Activated naive CD4-positive, alpha-beta T cell treated with anti-CD3 and anti-CD28 coated beads for 36 hours (primary cell): ENCODE measurements around the gene SH3PXD2B. TPM values are rescaled to one million over a fixed set of nuclear protein-coding genes. Genes with fewer than 3 reads are reported as not detected.
"Not testable (repeated sequence)": the region's sequence is repeated elsewhere in the genome, so short reads cannot be mapped to it uniquely, and the experiment has no call there.

ENCODE experiments used
- CTCF ChIA-PET: fragments of 350-600 bp; sonication (Branson Sonifier 250); formaldehyde crosslinking; loops from one replicate; lab custom pipeline; 2021; ENCODE audit warnings: antibody characterized with exemption; lab: Charles Lee
- DNase-seq: peaks from one replicate; pipeline ENCODE4 v3.0.0-alpha.2; 2020
- H3K27ac Mint-ChIP-seq: one replicate; pipeline ENCODE4 v1.8.0; 2021; ENCODE audit warnings: mild to moderate bottlenecking, mixed read lengths
- H3K27me3 Mint-ChIP-seq: one replicate; pipeline ENCODE4 v1.8.0; 2021; ENCODE audit warnings: low read depth, mixed read lengths
- H3K36me3 Mint-ChIP-seq: one replicate; pipeline ENCODE4 v1.8.0; 2021; ENCODE audit warnings: low read depth, mixed read lengths
- H3K4me1 Mint-ChIP-seq: one replicate; pipeline ENCODE4 v1.8.0; 2021; ENCODE audit warnings: low read depth, mixed read lengths
- H3K4me3 Mint-ChIP-seq: one replicate; pipeline ENCODE4 v1.8.0; 2021; ENCODE audit warnings: mild to moderate bottlenecking, moderate library complexity, mixed read lengths
- H3K9me3 Mint-ChIP-seq: one replicate; pipeline ENCODE4 v1.8.0; 2021; ENCODE audit warnings: mixed read lengths
- intact Hi-C: fragments of 100-400 bp; cut with micrococcal nuclease; formaldehyde crosslinking; loops from one replicate; pipeline ENCODE4 v1.15.1; 2023
- total RNA-seq, 2 experiments: library from RNA; stranded (reverse); gene quantifications; one replicate each; pipeline ENCODE4 v1.2.3, GENCODE V29; 2021

The SH3PXD2B gene
- total RNA-seq, 2 experiments from 2014 or later, result 1.1 to 1.3 TPM

GRCh38 chr5:172356527-172356926 lies 97.8 kb downstream of the SH3PXD2B start:
- no peak overlapping the region for H3K27ac Mint-ChIP-seq

GRCh38 chr5:172356047-172356446 lies 98.3 kb downstream of the SH3PXD2B start:
- DNase-seq, result no peak
- Mint-ChIP-seq H3K9me3 (no peaks in the 10 kb centered on the region), H3K4me1 (no peaks in the 10 kb centered on the region), H3K4me3 (no peak overlapping the region), H3K27me3 (no peaks in the 10 kb centered on the region), H3K36me3 (no peaks in the 10 kb centered on the region), H3K27ac (no peak overlapping the region)
- intact Hi-C loops, result no loop called here
- CTCF ChIA-PET, result interaction anchor here (1.3 kb wide), 1 partner anchor 10 kb away, joined by 5 read pairs; no protein-coding TSS in a partner anchor

More at GRCh38 chr5:172356527-172356926, 97.8 kb downstream of the SH3PXD2B start:
- H3K9me3 Mint-ChIP-seq, result no peaks in the 10 kb centered on the region
- no peaks in the 10 kb centered on the region for H3K36me3 Mint-ChIP-seq
- H3K4me3 Mint-ChIP-seq, result no peak overlapping the region
- peaks cover 3% of the 10 kb centered on the region for H3K4me1 Mint-ChIP-seq
- CTCF ChIA-PET, result no interaction called here
- no peak for DNase-seq
- intact Hi-C loops, result no loop called here
- H3K27me3 Mint-ChIP-seq, result no peaks in the 10 kb centered on the region

- no peak overlapping the region for H3K4me3 Mint-ChIP-seq
- no peaks in the 10 kb centered on the region for H3K27me3 Mint-ChIP-seq
- no peak for DNase-seq
- H3K9me3 Mint-ChIP-seq, result no peaks in the 10 kb centered on the region
- no peaks in the 10 kb centered on the region for H3K36me3 Mint-ChIP-seq
- H3K27ac Mint-ChIP-seq, result no peak overlapping the region
- CTCF ChIA-PET, result interaction anchor here (1.5 to 1.6 kb wide), 2 partner anchors 16 to 17 kb away, joined by 3 to 4 read pairs; no protein-coding TSS in a partner anchor
- H3K4me1 Mint-ChIP-seq, result no peaks in the 10 kb centered on the region
- intact Hi-C loops, result no loop called here
Observed at GRCh38 chr5:172353846-172354245, 100.5 kb downstream of the SH3PXD2B start.

GRCh38 chr5:172353271-172353812 lies 101.0 kb downstream of the SH3PXD2B start:
- CTCF ChIA-PET, result interaction anchor here (1.6 kb wide), 1 partner anchor 17 kb away, joined by 3 read pairs; no protein-coding TSS in a partner anchor
- Mint-ChIP-seq H3K36me3 (no peaks in the 10 kb centered on the region), H3K9me3 (no peaks in the 10 kb centered on the region), H3K4me1 (no peaks in the 10 kb centered on the region), H3K27ac (no peak overlapping the region), H3K27me3 (no peaks in the 10 kb centered on the region), H3K4me3 (no peak overlapping the region)
- DNase-seq, result no peak
- intact Hi-C loops, result no loop called here

- H3K36me3 Mint-ChIP-seq, intact Hi-C loops: not testable (repeated sequence)
- CTCF ChIA-PET, result interaction anchor here (1.6 kb wide), 1 partner anchor 17 kb away, joined by 3 read pairs; no protein-coding TSS in a partner anchor
Observed at GRCh38 chr5:172352526-172352925, 101.8 kb downstream of the SH3PXD2B start.

GRCh38 chr5:172351240-172351778 lies 103.0 kb downstream of the SH3PXD2B start:
- no peaks in the 10 kb centered on the region for H3K27me3 Mint-ChIP-seq
- no peaks in the 10 kb centered on the region for H3K9me3 Mint-ChIP-seq
- no peaks in the 10 kb centered on the region for H3K4me1 Mint-ChIP-seq
- CTCF ChIA-PET, result interaction anchor here (0.7 kb wide), 1 partner anchor 58 kb away, joined by 3 read pairs; no protein-coding TSS in a partner anchor
- no peak overlapping the region for H3K4me3 Mint-ChIP-seq
- no peak overlapping the region for H3K27ac Mint-ChIP-seq
- DNase-seq, result no peak
- H3K36me3 Mint-ChIP-seq, result no peaks in the 10 kb centered on the region
- intact Hi-C loops, result no loop called here

More at GRCh38 chr5:172352526-172352925, 101.8 kb downstream of the SH3PXD2B start:
- not testable (repeated sequence) for H3K4me3 Mint-ChIP-seq, H3K4me1 Mint-ChIP-seq, DNase-seq, H3K9me3 Mint-ChIP-seq, H3K27me3 Mint-ChIP-seq, H3K27ac Mint-ChIP-seq

- intact Hi-C loops, result no loop called here
- CTCF ChIA-PET, result interaction anchor here (0.6 kb wide), 1 partner anchor 99 kb away, joined by 3 read pairs; no protein-coding TSS in a partner anchor
- H3K27ac Mint-ChIP-seq, result no peak overlapping the region
- H3K27me3 Mint-ChIP-seq, result no peaks in the 10 kb centered on the region
- no peak overlapping the region for H3K4me3 Mint-ChIP-seq
- H3K4me1 Mint-ChIP-seq, result no peaks in the 10 kb centered on the region
- no peaks in the 10 kb centered on the region for H3K36me3 Mint-ChIP-seq
- DNase-seq, result no peak
- H3K9me3 Mint-ChIP-seq, result no peaks in the 10 kb centered on the region
Observed at GRCh38 chr5:172350212-172351181, 103.8 kb downstream of the SH3PXD2B start.

GRCh38 chr5:172348733-172349132 lies 105.6 kb downstream of the SH3PXD2B start:
- H3K36me3 Mint-ChIP-seq, H3K27me3 Mint-ChIP-seq, H3K4me3 Mint-ChIP-seq, DNase-seq, H3K27ac Mint-ChIP-seq, H3K9me3 Mint-ChIP-seq, intact Hi-C loops, CTCF ChIA-PET, H3K4me1 Mint-ChIP-seq: not testable (repeated sequence)

- no peak for DNase-seq
- H3K27ac Mint-ChIP-seq, result no peak overlapping the region
- CTCF ChIA-PET, result no interaction called here
- H3K4me1 Mint-ChIP-seq, result no peaks in the 10 kb centered on the region
- H3K36me3 Mint-ChIP-seq, result no peaks in the 10 kb centered on the region
- no peaks in the 10 kb centered on the region for H3K9me3 Mint-ChIP-seq
- intact Hi-C loops, result no loop called here
- no peak overlapping the region for H3K4me3 Mint-ChIP-seq
- no peaks in the 10 kb centered on the region for H3K27me3 Mint-ChIP-seq
Observed at GRCh38 chr5:172348084-172348483, 106.2 kb downstream of the SH3PXD2B start.

- H3K27ac Mint-ChIP-seq, result no peak overlapping the region
- no peak for DNase-seq
- no peaks in the 10 kb centered on the region for H3K36me3 Mint-ChIP-seq
- CTCF ChIA-PET, result no interaction called here
- intact Hi-C loops, result no loop called here
- H3K4me3 Mint-ChIP-seq, result no peak overlapping the region
- H3K9me3 Mint-ChIP-seq, result no peaks in the 10 kb centered on the region
- H3K27me3 Mint-ChIP-seq, result no peaks in the 10 kb centered on the region
- H3K4me1 Mint-ChIP-seq, result no peaks in the 10 kb centered on the region
Observed at GRCh38 chr5:172347496-172348052, 106.8 kb downstream of the SH3PXD2B start.

- no peak overlapping the region for H3K27ac Mint-ChIP-seq
- H3K36me3 Mint-ChIP-seq, result no peaks in the 10 kb centered on the region
- CTCF ChIA-PET, result interaction anchor here (1.5 kb wide), 1 partner anchor 9 kb away, joined by 5 read pairs; no protein-coding TSS in a partner anchor
- H3K27me3 Mint-ChIP-seq, result no peaks in the 10 kb centered on the region
- no peaks in the 10 kb centered on the region for H3K9me3 Mint-ChIP-seq
- intact Hi-C loops, result no loop called here
- no peak for DNase-seq
- no peaks in the 10 kb centered on the region for H3K4me1 Mint-ChIP-seq
- H3K4me3 Mint-ChIP-seq, result no peak overlapping the region
Observed at GRCh38 chr5:172345881-172346280, 108.4 kb downstream of the SH3PXD2B start.

- Mint-ChIP-seq H3K27me3 (no peaks in the 10 kb centered on the region), H3K4me1 (no peaks in the 10 kb centered on the region), H3K9me3 (no peaks in the 10 kb centered on the region), H3K4me3 (no peak overlapping the region), H3K36me3 (no peaks in the 10 kb centered on the region), H3K27ac (no peak overlapping the region)
- no peak for DNase-seq
- intact Hi-C loops, result no loop called here
- CTCF ChIA-PET, result interaction anchor here (1.5 kb wide), 1 partner anchor 10 kb away, joined by 5 read pairs; no protein-coding TSS in a partner anchor
Observed at GRCh38 chr5:172344855-172345409, 109.4 kb downstream of the SH3PXD2B start.
